B cell (primary cell): Measurements from ENCODE around the gene RIOK2. TPM values are rescaled to one million over a fixed set of nuclear protein-coding genes. Genes with fewer than 3 reads are reported as not detected.
"Not testable (repeated sequence)": the region's sequence is repeated elsewhere in the genome, so short reads cannot be mapped to it uniquely, and the experiment has no call there.

ENCODE experiments used
- ATAC-seq: fragments of 200-7000 bp; cut with Tn5 transposase; one replicate; pipeline ENCODE4 v1.10.0; 2021; ENCODE audit warnings: low read depth, mild to moderate bottlenecking, moderate number of reproducible peaks, moderate library complexity
- CTCF ChIA-PET: fragments of 350-600 bp; sonication (Branson Sonifier 250); formaldehyde crosslinking; loops from one replicate; lab custom pipeline; 2021; ENCODE audit warnings: antibody characterized with exemption, inconsistent platforms; lab: Charles Lee
- POLR2A ChIA-PET: fragments of 350-600 bp; sonication (Branson Sonifier 250); formaldehyde crosslinking; loops from one replicate; lab custom pipeline; 2021; ENCODE audit warnings: antibody characterized with exemption; lab: Charles Lee
- DNase-seq: peaks from one replicate; pipeline ENCODE4 v3.0.0; 2013
- H2AFZ ChIP-seq: 2 replicates; pipeline ENCODE4 v1.6.1; 2012; ENCODE audit warnings: mild to moderate bottlenecking, low read depth, low read length; ENCODE audit not compliant: insufficient read depth, poor library complexity, severe bottlenecking
- H3K27ac ChIP-seq, 2 donors: 1 replicate in 1 of 2; 2 replicates in 1 of 2; pipeline ENCODE4 v1.5.1; 2012 to 2013; ENCODE audit warnings: low read length in 2 of 2, mild to moderate bottlenecking in 2 of 2, moderate library complexity in 1 of 2
- H3K27me3 ChIP-seq, 4 experiments: fragments of 200-600 bp in 1 of 4; sonication (generic) in 1 of 4; replicated peaks in 1 of 4; 1 replicate in 2 of 4; 2 replicates in 2 of 4; pipeline versions ENCODE4 v1.6.1 to v1.7.0; 2013 to 2016; ENCODE audit warnings: low read length in 3 of 4, mild to moderate bottlenecking in 2 of 4, mixed read lengths in 1 of 4, moderate library complexity in 1 of 4; ENCODE audit not compliant: insufficient read depth in 4 of 4, control insufficient read depth in 3 of 4; ENCODE audit errors: control extremely low read depth in 1 of 4
- H3K36me3 ChIP-seq, 2 experiments: replicated peaks in 1 of 2; 1 replicate in 1 of 2; 2 replicates in 1 of 2; pipeline versions ENCODE4 v1.6.1 to v1.7.1; 2013; ENCODE audit warnings: low read length in 1 of 2; ENCODE audit not compliant: insufficient read depth in 2 of 2, control insufficient read depth in 1 of 2; ENCODE audit errors: control extremely low read depth in 1 of 2, extremely low read depth in 1 of 2
- H3K4me1 ChIP-seq, 2 donors: fragments of 200-600 bp in 1 of 2; sonication (generic) in 1 of 2; 1 replicate in 1 of 2; 2 replicates in 1 of 2; pipeline versions ENCODE4 v1.5.1 to v1.6.1; 2013 to 2017; ENCODE audit warnings: low read length in 2 of 2; ENCODE audit not compliant: control insufficient read depth in 2 of 2, insufficient read depth in 2 of 2
- H3K4me2 ChIP-seq: replicated peaks from 2 replicates; pipeline ENCODE3; 2012; ENCODE audit warnings: mild to moderate bottlenecking, low read depth, low read length; ENCODE audit not compliant: poor library complexity, severe bottlenecking
- H3K4me3 ChIP-seq, 5 experiments: fragments of 200-600 bp in 1 of 5; sonication (generic) in 1 of 5; 1 replicate in 3 of 5; 2 replicates in 2 of 5; pipeline versions ENCODE4 v1.5.1 to v1.7.0; 2011 to 2016; ENCODE audit warnings: low read length in 4 of 5, mild to moderate bottlenecking in 4 of 5, low read depth in 2 of 5, control low read depth in 1 of 5, moderate library complexity in 1 of 5; ENCODE audit not compliant: insufficient read depth in 1 of 5; ENCODE audit errors: control extremely low read depth in 1 of 5, extremely low read depth in 1 of 5
- H3K79me2 ChIP-seq: fragments of 200-600 bp; sonication (generic); one replicate; pipeline ENCODE4 v1.6.0; 2016; ENCODE audit warnings: low read length; ENCODE audit not compliant: control insufficient read depth, insufficient read depth
- H3K9ac ChIP-seq: fragments of 200-600 bp; sonication (generic); 2 replicates; pipeline ENCODE4 v1.6.1; 2017; ENCODE audit warnings: mild to moderate bottlenecking, low read length, moderate library complexity
- H3K9me3 ChIP-seq, 3 donors: one replicate each; pipeline versions ENCODE4 v1.6.1 to v1.7.1; 2013; ENCODE audit warnings: low read length in 2 of 3; ENCODE audit not compliant: control insufficient read depth in 2 of 3, insufficient read depth in 1 of 3; ENCODE audit errors: control extremely low read depth in 1 of 3
- H4K20me1 ChIP-seq: 2 replicates; pipeline ENCODE4 v1.6.0; 2012; ENCODE audit warnings: mild to moderate bottlenecking, low read length; ENCODE audit not compliant: insufficient read depth, control insufficient read depth, poor library complexity, severe bottlenecking
- H3K27ac Mint-ChIP-seq: one replicate; pipeline ENCODE4 v1.8.0; 2021; ENCODE audit warnings: mixed read lengths
- H3K27me3 Mint-ChIP-seq: one replicate; pipeline ENCODE4 v1.8.0; 2021; ENCODE audit warnings: mixed read lengths
- H3K4me1 Mint-ChIP-seq: one replicate; pipeline ENCODE4 v1.8.0; 2021; ENCODE audit warnings: mixed read lengths
- H3K4me3 Mint-ChIP-seq: one replicate; pipeline ENCODE4 v1.8.0; 2021; ENCODE audit warnings: mixed read lengths
- H3K9me3 Mint-ChIP-seq: one replicate; pipeline ENCODE4 v1.8.0; 2022; ENCODE audit warnings: mixed read lengths; ENCODE audit not compliant: insufficient read depth
- EZH2 ChIP-seq: IDR thresholded peaks from 2 replicates; pipeline ENCODE4 v1.6.1; 2012; ENCODE audit warnings: borderline replicate concordance, low read depth, mild to moderate bottlenecking, moderate library complexity, low read length; ENCODE audit not compliant: insufficient read depth, poor library complexity, severe bottlenecking
- WGBS: methylation state at CpG from one replicate; pipeline ENCODE4 v1.1.5; 2013; ENCODE audit warnings: missing lambda C conversion rate; ENCODE audit not compliant: insufficient coverage; 5-methylcytosine and 5-hydroxymethylcytosine counted together
- intact Hi-C: fragments of 100-400 bp; cut with micrococcal nuclease; formaldehyde crosslinking; loops from one replicate; pipeline ENCODE4 v1.10.0; 2022
- polyA plus RNA-seq: library from polyadenylated mRNA; depleted of rRNA; stranded (reverse); fragments of >200 nt; gene quantifications from 2 replicates; pipeline ENCODE4 v1.2.3, GENCODE V29; 2012
- total RNA-seq, 2 donors: library from RNA; stranded (reverse); fragments of 120-200 nt in 1 of 2; gene quantifications; 1 replicate in 1 of 2; 2 replicates in 1 of 2; pipeline versions ENCODE4 v1.2.3 to v1.2.4, GENCODE V29; 2013 to 2022
- TF ChIP-seq, protein P1 (sequence below): fragments of 200-600 bp; IDR thresholded peaks from one replicate; pipeline ENCODE4 v1.8.0; 2022; ENCODE audit warnings: antibody characterized with exemption, mild to moderate bottlenecking

RIOK2 gene
- total and polyA plus RNA-seq, 2 donors (not counting 1 experiment from before 2014, with no cell fraction given), result 3.5 to 37.2 TPM

DNA sequence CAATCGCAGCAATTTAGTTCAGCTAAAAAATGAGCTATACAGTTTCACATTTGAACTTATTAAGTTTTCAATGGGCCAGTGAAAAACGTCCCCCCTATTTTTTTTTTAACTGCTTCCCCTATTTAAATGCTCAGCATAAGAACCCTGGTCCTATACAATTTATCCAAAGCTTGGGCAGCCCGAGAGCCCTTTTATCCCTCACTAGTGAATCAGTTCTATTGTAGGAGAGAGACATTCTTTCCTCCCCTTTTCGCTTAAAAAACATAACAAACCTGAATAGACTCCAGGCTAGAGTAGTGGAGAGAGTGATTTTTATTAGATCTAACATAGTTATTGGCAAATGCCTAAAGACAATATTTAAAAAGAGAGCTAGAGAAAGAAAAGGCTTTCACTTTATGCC is 42.0 kb downstream of the RIOK2 start:
- no peak overlapping the region for H3K4me2 ChIP-seq
- ATAC-seq (no peak), DNase-seq (no peak)
- H3K79me2 ChIP-seq, result no peaks in the 10 kb centered on the region
- Mint-ChIP-seq H3K4me1 (no peaks in the 10 kb centered on the region), H3K27ac (no peak overlapping the region), H3K27me3 (no peaks in the 10 kb centered on the region), H3K9me3 (no peaks in the 10 kb centered on the region), H3K4me3 (no peak overlapping the region)
- no peak for TF ChIP-seq EZH2
- TF ChIP-seq, protein P1, sequence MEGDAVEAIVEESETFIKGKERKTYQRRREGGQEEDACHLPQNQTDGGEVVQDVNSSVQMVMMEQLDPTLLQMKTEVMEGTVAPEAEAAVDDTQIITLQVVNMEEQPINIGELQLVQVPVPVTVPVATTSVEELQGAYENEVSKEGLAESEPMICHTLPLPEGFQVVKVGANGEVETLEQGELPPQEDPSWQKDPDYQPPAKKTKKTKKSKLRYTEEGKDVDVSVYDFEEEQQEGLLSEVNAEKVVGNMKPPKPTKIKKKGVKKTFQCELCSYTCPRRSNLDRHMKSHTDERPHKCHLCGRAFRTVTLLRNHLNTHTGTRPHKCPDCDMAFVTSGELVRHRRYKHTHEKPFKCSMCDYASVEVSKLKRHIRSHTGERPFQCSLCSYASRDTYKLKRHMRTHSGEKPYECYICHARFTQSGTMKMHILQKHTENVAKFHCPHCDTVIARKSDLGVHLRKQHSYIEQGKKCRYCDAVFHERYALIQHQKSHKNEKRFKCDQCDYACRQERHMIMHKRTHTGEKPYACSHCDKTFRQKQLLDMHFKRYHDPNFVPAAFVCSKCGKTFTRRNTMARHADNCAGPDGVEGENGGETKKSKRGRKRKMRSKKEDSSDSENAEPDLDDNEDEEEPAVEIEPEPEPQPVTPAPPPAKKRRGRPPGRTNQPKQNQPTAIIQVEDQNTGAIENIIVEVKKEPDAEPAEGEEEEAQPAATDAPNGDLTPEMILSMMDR, result no peak
- CTCF ChIA-PET, result interaction anchor here (1.1 to 4.0 kb wide), 6 partner anchors 19 to 389 kb away, joined by 3 to 23 read pairs (median 18); no protein-coding TSS in a partner anchor
- POLR2A ChIA-PET, result no interaction called here
- no peaks in the 10 kb centered on the region for H3K27me3 ChIP-seq
- intact Hi-C loops, result no loop called here
- no peaks in the 10 kb centered on the region for H3K36me3 ChIP-seq
- H3K4me1 ChIP-seq, result no peaks in the 10 kb centered on the region
- no peak overlapping the region for H3K9ac ChIP-seq
- no peak overlapping the region for H3K4me3 ChIP-seq
- no CpG with 5 or more reads among the region's 4 CpGs for WGBS
- no peak overlapping the region for H2AFZ ChIP-seq
- no peaks in the 10 kb centered on the region for H3K9me3 ChIP-seq
- H4K20me1 ChIP-seq, result peaks cover 3% of the 10 kb centered on the region
- H3K27ac ChIP-seq, result no peak overlapping the region

DNA sequence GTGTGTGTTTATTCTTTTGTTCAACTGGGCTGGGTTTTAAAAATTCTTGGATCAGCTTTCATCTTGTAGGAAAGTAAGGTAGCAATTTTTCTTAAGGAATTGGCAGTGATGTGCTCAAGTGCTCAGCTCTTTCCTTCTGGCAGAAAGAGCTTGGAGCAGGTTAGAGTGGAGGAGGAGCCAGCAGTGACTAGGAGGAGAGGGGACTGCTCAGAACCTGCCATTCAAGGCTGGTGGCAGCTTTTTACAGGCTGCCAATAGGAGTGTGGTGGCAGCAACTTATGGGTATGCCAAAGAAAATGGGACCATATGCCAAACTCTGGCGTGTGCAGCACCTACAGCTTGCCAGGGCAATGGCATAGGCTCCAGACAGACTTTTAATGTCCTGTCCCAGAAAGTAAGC is 42.8 kb downstream of the RIOK2 start:
- H3K79me2 ChIP-seq, H3K9me3 Mint-ChIP-seq, ATAC-seq, H3K36me3 ChIP-seq, H3K27ac Mint-ChIP-seq, H3K27me3 Mint-ChIP-seq, H2AFZ ChIP-seq, H3K4me2 ChIP-seq, DNase-seq, intact Hi-C loops, H4K20me1 ChIP-seq, POLR2A ChIA-PET, H3K27ac ChIP-seq, H3K9ac ChIP-seq, H3K4me1 Mint-ChIP-seq, H3K9me3 ChIP-seq, H3K4me3 ChIP-seq, H3K27me3 ChIP-seq, H3K4me1 ChIP-seq, H3K4me3 Mint-ChIP-seq: not testable (repeated sequence)
- WGBS, result no CpG with 5 or more reads among the region's 1 CpG
- CTCF ChIA-PET, result interaction anchor here (1.0 to 4.0 kb wide), 5 partner anchors 21 to 388 kb away, joined by 3 to 21 read pairs (median 5); no protein-coding TSS in a partner anchor
